Measurements from ENCODE around the gene ATP8B3.
"Not testable (repeated sequence)": the region's sequence is repeated elsewhere in the genome, so short reads cannot be mapped to it uniquely, and the experiment has no call there.

The ATP8B3 gene

DNA sequence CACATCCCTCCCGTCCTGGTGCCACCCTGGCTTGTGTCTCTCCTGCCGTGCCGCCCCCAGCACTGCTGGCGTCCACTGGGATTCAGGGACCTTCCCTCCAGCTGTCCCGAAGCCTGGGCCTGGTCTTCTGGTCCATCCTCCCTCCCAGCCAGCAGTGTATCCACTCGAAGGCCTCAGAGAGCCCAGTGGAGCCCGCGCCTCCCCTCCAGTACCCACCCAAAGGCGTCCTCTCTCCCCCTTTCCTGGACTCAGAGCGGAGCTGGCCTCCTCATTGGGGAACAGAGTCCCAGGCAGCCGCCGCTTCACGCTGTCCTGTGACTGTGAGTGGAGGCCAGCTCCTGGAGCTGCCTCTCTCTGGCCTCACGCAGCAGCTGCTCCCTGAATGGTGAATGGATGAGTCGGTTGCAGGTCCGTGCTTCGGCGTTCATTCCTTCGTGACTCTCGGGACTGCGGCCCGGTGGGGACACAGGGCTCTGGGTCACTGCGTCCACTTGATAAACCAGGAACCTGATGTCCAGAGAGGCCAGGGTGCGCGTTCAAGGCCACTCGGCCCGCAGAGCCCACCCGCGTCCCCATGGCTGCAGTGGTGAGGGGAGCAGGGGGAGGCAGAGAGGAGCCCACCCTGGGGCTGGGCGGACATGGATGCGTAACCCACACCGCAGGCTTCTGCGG, 46.7 kb downstream of the ATP8B3 start:
- TF ChIP-seq, protein P1, sequence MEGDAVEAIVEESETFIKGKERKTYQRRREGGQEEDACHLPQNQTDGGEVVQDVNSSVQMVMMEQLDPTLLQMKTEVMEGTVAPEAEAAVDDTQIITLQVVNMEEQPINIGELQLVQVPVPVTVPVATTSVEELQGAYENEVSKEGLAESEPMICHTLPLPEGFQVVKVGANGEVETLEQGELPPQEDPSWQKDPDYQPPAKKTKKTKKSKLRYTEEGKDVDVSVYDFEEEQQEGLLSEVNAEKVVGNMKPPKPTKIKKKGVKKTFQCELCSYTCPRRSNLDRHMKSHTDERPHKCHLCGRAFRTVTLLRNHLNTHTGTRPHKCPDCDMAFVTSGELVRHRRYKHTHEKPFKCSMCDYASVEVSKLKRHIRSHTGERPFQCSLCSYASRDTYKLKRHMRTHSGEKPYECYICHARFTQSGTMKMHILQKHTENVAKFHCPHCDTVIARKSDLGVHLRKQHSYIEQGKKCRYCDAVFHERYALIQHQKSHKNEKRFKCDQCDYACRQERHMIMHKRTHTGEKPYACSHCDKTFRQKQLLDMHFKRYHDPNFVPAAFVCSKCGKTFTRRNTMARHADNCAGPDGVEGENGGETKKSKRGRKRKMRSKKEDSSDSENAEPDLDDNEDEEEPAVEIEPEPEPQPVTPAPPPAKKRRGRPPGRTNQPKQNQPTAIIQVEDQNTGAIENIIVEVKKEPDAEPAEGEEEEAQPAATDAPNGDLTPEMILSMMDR (conservative IDR thresholded peaks at IDR 0.05; ENCODE audit: low read depth), result no peak
- POLR2A ChIA-PET (ENCODE audit: low non-redundant PET), result no interaction called here
- DNase-seq (ENCODE audit: low spot score), result no peak
- CTCF ChIA-PET, result interaction anchor here (1.0 to 2.1 kb wide), 3 partner anchors 11 to 93 kb away, joined by 3 to 8 read pairs (median 5); no protein-coding TSS in a partner anchor
- no peak overlapping the region for H3K27ac ChIP-seq

DNA sequence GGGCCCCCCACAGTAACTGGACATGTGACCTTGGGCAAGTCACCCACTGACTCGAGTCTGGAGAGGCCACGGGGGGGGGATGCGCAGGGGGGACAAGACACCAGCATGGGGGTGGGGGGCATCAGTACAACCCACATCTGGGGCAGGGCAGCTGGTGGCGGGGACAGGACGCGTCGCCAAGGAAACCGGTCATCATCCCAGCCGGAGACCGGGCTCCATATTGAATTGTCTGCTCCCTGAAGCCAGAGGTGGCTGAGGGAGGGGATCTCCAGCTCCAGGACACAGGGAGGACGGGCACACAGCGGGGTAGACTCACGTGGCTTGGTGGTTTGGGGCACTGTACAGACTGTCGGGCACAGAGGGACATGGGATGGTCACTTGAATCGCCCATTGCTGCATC, 47.3 kb downstream of the ATP8B3 start:
- TF ChIP-seq, protein P1 (conservative IDR thresholded peaks at IDR 0.05; ENCODE audit: low read depth), result no peak
- ChIA-PET CTCF (interaction anchor here (1.5 to 2.1 kb wide), 2 partner anchors 10 to 92 kb away, joined by 3 to 8 read pairs; no protein-coding TSS in a partner anchor), POLR2A (ENCODE audit: low non-redundant PET) (no interaction called here)
- DNase-seq (ENCODE audit: low spot score), result no peak
- no peak overlapping the region for H3K27ac ChIP-seq

DNA sequence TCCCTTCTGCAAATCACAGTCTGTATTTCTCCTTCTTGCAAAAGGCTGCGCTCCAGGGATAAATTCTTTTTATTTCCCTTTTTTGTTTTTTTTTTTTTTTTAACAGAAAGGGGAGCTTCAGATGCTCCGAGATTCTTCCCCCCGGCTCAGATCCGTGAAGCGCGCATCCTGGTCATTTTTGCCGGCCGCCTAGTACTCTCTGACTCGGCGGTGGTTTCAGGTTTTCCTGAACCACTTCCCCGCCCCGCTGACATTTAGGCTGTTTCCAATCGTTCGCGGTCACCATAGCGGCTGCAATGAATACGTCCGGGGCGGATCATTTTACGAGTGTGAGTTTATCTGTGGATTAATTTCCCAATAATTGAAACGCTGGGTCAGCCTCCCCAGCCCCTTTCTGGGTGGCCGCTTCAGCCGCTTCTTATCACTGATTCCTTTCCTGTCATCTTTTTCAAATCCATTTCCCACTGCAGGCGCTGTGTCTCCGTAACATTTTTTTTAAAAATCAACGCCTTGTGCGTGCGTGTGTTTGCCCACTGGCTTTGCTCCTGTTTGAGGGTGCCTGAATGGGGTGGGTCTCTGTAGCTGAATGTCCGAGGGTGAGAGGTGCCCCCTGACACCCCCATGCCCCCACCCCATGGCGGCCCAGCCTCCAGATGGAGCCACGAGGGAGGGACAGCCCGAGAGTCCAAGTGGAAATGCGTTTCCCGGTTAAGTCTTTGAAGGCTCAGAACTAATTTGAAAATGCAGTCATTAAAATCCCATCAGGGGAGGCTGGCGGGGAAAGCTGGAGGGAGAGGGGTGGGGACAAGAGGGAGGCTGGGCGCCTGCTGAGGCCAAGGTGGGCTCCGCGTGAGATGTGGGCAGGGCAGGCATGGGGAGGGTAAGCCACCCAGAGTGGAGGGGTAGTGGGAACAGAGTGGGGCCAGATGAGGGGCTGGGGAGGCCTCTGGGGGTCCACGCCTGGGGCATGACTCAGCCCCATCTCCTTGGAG, 48.1 kb downstream of the ATP8B3 start:
- H3K27ac ChIP-seq, result no peak overlapping the region
- ChIA-PET POLR2A (ENCODE audit: low non-redundant PET) (interaction anchor here (0.6 kb wide), 1 partner anchor 21 kb away, joined by 5 read pairs; no protein-coding TSS in a partner anchor), CTCF (interaction anchor here (2.1 kb wide), 1 partner anchor 92 kb away, joined by 8 read pairs; no protein-coding TSS in a partner anchor)
- no peak for DNase-seq (ENCODE audit: low spot score)
- TF ChIP-seq, protein P1 (conservative IDR thresholded peaks at IDR 0.05; ENCODE audit: low read depth), result no peak

DNA sequence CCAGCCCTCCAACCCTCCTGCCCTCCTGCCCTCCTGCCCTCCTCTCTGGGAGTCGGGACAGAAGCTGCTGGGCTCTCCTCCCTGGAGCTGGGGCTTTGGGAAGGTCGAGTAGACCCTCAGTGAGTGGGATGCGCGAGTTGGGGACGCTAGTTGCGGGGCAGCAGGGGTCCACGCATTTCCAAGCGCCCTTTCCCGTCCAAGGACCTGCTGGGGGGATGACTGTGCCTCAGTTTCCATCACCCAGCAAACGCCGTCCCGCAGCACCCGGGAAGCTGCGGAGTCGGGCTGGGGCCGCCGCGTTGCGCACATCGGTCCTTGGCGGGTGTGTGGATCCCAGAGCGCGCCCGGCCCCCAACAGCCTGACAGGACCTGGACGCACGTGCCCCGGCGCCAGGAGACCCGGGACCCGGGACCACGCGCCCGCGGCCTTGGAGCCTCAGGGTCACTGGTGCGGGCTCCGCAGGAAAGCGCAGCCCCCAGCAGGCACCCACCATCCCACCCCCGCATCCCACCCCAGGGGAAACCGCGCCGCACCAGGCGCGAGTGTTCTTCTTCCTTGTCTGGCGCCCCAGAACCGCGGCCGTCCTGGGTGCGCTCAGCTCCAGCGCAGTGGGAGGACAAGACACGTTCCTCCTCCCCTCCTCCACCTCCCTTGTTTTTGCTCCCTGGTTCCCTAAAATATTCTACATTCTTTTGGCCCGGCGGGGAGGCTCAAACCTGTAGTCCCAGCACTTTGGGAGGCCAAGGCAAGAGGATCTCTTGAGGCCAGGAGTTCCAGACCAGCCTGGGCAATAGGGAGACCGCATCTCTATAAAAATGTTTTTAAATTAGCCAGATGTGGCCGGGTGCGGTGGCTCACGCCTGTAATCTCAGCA, 49.6 kb downstream of the ATP8B3 start:
- ChIA-PET POLR2A (ENCODE audit: low non-redundant PET) (no interaction called here), CTCF (interaction anchor here (0.5 to 0.9 kb wide), 3 partner anchors 89 to 1385 kb away, joined by 3 to 5 read pairs (median 4); no protein-coding TSS in a partner anchor)
- no peak for DNase-seq (ENCODE audit: low spot score)
- TF ChIP-seq, protein P1 (conservative IDR thresholded peaks at IDR 0.05; ENCODE audit: low read depth), result no peak
- no peak overlapping the region for H3K27ac ChIP-seq

DNA sequence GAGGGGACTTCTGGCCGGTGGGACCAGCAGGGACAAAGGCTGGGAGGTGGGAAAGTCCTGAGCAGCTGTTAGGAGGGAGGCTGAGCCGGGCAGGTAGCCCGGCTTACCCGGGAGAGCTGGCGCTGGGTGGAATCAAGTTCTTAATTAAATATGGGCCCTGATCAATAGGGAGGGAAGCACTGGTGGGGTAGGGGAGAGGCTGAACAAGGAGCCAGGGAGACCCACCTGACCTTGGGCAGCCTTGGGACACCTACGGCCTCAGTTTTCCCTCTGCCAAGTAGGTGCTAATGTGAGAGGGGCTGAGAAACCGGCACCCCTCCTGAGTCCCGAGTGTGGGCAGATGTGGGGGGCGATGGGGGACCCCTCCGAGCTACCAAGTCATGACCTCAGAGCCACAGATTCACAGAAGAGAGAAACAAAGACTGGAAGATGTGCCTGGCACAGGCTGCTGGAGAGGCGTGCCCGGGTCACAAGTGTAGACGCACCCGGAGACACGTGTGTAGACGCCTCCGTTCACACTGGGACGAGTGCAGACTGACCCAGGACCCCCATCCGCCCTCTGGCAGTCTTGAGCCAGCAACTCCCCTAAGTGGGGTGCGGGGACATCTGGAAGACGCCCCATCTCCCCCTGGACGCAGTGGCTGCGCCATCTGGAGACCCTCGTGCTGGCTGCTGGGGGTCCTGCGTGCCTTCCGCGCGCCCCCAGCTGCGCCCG, 50.4 kb downstream of the ATP8B3 start:
- TF ChIP-seq, protein P1 (conservative IDR thresholded peaks at IDR 0.05; ENCODE audit: low read depth), result no peak
- ChIA-PET CTCF (interaction anchor here (0.5 to 0.9 kb wide), 3 partner anchors 19 to 1384 kb away, joined by 3 to 7 read pairs (median 5); no protein-coding TSS in a partner anchor), POLR2A (ENCODE audit: low non-redundant PET) (interaction anchor here (0.6 kb wide), 1 partner anchor 44 kb away, joined by 7 read pairs; no protein-coding TSS in a partner anchor)
- no peak overlapping the region for H3K27ac ChIP-seq
- no peak for DNase-seq (ENCODE audit: low spot score)

DNA sequence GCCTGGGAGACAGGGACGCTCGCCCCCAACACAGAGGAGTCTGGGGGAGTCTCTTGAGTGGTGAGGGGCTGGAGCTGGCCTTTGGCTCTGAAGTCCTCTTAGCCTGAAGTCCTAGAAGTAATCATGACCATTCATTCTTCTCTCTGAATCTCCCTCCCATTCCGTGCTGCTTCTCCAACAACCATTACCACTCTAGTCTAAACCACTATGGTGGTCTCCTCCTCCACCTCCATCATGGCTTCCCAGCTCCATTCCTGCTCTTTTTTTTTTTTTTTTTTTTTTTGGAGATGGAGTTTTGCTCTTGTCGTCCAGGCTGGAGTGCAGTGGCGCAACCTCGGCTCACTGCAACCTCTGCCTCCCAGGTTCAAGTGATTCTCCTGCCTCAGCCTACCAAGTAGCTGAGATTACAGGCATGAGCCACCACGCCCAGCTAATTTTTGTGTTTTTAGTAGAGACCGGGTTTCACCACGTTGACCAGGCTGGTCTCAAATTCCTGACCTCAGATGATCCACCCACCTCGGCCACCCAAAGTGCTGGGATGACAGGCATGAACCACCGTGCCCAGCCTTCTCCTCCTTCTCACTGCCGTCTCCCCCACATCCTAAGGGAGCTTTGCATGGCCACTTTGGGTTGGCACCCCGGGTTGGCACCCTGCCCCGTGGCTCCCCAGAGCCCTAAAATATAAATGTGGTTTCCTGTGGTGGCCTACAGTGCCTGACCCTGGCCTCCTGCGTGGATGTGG, 51.1 kb downstream of the ATP8B3 start:
- DNase-seq (ENCODE audit: low spot score); POLR2A ChIA-PET (ENCODE audit: low non-redundant PET); H3K27ac ChIP-seq: not testable (repeated sequence)
- CTCF ChIA-PET, result interaction anchor here (0.7 to 0.9 kb wide), 2 partner anchors 20 to 65 kb away, joined by 5 to 7 read pairs; no protein-coding TSS in a partner anchor

Data from RWPE1 (cell line).